Cardiac fibroblast (primary cell): ENCODE measurements around the gene HABP4.

Source experiments
- DNase-seq, 2 donors: peaks; one replicate each; pipeline versions ENCODE4 v3.0.0 to v3.0.0-alpha.2; 2010; ENCODE audit warnings: low read depth in 2 of 2
- H3K4me3 ChIP-seq, 2 donors: replicated peaks in 1 of 2; 1 replicate in 1 of 2; 2 replicates in 1 of 2; pipeline ENCODE4 v1.5.1; 2011; ENCODE audit warnings: low read depth in 2 of 2, low read length in 2 of 2, mild to moderate bottlenecking in 2 of 2, moderate library complexity in 1 of 2
- CTCF ChIP-seq: IDR thresholded peaks from one replicate; pipeline ENCODE4 v1.5.1; 2011; ENCODE audit warnings: low read depth, mild to moderate bottlenecking, low read length, inconsistent platforms

HABP4 gene

GRCh38 chr9:96514108-96514799 lies 64.3 kb downstream of the HABP4 start:
- H3K4me3 ChIP-seq: no peak overlapping the region
- TF ChIP-seq CTCF: no peak
- DNase-seq: peak; percentile 70 to 74

- no peak overlapping the region for H3K4me3 ChIP-seq
- TF ChIP-seq CTCF: no peak
- DNase-seq: no peak
Measured at GRCh38 chr9:96514800-96515158, 64.8 kb downstream of the HABP4 start.

- H3K4me3 ChIP-seq: no peak overlapping the region
- no peak for TF ChIP-seq CTCF
- DNase-seq: no peak
Measured at GRCh38 chr9:96515621-96516470, 65.9 kb downstream of the HABP4 start.

GRCh38 chr9:96519095-96519494 lies 69.1 kb downstream of the HABP4 start:
- no peak for DNase-seq
- TF ChIP-seq CTCF: no peak
- H3K4me3 ChIP-seq: no peak overlapping the region

GRCh38 chr9:96519787-96520186 lies 69.8 kb downstream of the HABP4 start:
- H3K4me3 ChIP-seq: no peak overlapping the region
- DNase-seq: no peak
- no peak for TF ChIP-seq CTCF

GRCh38 chr9:96522366-96522765 lies 72.4 kb downstream of the HABP4 start:
- H3K4me3 ChIP-seq: no peak overlapping the region
- no peak for DNase-seq
- TF ChIP-seq CTCF: no peak
